Endometrial microvascular endothelial cells (primary cell): ENCODE measurements around the gene ERGIC1. TPM values are rescaled to one million over a fixed set of nuclear protein-coding genes. Genes with fewer than 3 reads are reported as not detected.
"Not testable (repeated sequence)": the region's sequence is repeated elsewhere in the genome, so short reads cannot be mapped to it uniquely, and the experiment has no call there.

Experiments used
- in situ Hi-C: cut with HindIII; loops from 2 replicates; pipeline ENCODE4 v1.10.0; 2017; ENCODE audit warnings: low sequenced_read_pairs, low pct_unique_long_range_greater_than_20kb; ENCODE audit errors: inconsistent ontology term
- total RNA-seq: library from RNA; depleted of rRNA; stranded (reverse); fragments of >200 nt; gene quantifications from one replicate; pipeline ENCODE4 v1.2.3, GENCODE V29; 2015; ENCODE audit errors: inconsistent ontology term

ERGIC1 gene
- 129 TPM for total RNA-seq

GRCh38 chr5:172833686-172834414, at the start of gene ERGIC1:
Gene ERGIC1 (plus strand): TSS chr5:172834251. CDS start chr5:172834414, 163 bp downstream.
- in situ Hi-C loops = no loop called here

- in situ Hi-C loops = no loop called here
These were observed 48.5 kb upstream of the ERGIC1 start for GRCh38 chr5:172785429-172786088.

DNA sequence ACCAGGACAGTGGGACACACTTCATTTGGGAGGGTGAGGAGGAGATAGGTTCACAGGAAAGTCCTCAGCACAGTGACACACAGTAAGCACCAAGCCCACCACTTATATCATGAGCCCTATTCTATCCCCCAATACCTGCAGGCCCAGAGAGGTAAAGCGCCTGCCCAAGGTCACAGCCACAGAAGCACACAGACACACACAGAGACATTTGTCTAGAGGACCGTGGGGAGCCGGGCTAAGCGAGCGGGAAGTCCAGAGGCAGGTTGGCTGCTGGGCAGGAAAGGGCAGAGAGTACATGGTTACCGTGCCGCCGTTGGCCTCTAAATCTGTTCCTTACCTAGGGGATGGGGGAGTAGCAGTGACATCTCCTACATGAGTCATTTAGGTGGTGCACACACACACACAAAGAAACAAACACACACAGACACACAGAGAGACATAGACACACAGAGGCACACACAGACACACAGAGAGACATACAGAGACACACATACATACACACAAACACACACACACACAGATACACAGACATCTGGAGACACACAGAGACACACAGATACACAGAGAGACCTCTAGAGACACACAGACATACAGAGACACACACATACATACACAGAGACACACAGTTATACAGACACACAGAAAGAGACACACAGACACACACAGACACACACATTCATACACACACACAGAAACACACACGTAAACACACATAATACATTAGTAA, 47.2 kb upstream of the ERGIC1 start:
- in situ Hi-C loops = no loop called here

GRCh38 chr5:172787538-172787937, 46.5 kb upstream of the ERGIC1 start:
- in situ Hi-C loops = not testable (repeated sequence)

DNA sequence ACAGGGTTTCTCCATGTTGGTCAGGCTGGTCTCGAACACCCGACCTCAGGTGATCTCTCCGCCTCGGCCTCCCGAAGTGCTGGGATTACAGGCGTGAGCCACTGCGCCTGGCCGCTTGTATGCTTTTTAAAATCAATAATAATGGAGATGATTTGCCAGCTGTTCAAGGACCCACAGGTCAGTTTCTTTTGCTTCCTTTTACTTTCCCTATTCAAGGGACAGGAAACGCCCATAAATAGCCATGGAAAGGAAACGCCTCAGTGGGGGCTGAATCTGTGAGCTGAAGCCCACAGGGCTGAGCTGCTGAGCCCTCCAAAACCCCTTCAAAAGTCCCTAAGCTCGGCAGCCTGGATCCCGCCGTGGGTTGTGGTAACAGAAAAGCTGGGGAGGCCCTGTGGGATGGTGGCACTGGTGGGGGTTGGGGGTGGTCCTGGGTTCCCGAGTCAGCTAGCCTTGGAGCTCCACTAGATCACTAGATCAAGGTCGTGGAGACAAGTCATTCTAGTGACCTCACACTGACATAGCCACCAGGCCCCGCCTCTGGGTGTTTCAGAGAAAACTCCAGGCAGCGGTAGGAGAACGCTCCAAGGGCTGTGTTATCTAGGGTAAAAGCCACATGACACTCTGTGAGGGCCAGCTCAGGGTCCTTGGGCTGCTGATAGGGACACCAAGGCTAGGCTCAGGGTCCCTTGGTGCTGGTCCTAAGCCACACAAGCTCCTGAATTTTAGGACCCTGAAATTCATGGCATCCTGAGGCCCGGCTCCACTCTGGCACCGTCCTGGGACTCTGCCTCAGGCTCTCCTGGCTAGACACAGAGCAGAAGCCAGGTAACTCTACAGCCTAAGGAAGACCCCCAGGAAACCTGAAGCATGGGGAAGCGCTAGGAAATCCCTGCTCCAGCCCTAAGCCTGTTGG, 45.0 kb upstream of the ERGIC1 start:
- in situ Hi-C loops = no loop called here

DNA sequence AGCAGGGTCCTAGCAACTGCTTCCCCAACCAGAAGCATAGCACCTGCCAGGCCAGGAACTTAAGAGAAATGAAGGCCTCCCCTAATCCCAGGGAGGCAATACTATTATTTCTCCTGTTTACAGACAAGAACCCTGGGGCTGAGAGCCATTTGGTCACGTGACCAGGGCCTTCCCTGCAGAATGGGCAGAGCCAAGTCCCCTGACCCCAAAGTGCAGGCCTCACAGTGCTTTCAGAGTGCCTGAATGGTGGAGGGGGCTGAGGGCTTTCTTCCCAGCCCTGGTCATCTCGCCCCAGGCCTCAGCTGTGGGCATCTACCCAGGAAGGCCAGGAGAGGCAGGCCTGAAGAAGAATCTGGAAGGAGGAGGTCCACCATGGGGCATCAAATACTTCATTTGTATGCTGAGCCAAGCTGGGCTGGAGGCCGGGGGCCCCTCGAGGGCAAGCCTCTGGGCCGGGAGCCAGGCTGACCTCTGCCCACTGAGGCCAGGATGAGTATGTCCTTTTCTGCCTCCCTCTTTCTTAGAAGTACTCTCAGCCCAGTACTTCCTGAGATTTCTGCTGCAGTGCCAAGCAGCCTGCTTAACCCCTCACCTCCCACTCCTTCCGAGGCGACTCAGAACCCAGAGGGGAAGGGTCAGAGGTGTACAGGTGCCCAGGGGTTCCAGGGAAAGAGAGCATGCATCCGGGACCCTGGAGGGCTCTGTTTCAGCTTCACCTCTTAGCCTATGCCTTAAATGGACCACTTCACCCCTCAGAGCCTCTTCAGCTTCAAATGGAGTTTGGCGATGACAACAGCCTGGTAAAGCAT, 44.2 kb upstream of the ERGIC1 start:
- in situ Hi-C loops = no loop called here

GRCh38 chr5:172790496-172790889, 43.6 kb upstream of the ERGIC1 start:
- in situ Hi-C loops = no loop called here

- in situ Hi-C loops = no loop called here
These were observed 42.8 kb upstream of the ERGIC1 start for GRCh38 chr5:172791286-172791685.

DNA sequence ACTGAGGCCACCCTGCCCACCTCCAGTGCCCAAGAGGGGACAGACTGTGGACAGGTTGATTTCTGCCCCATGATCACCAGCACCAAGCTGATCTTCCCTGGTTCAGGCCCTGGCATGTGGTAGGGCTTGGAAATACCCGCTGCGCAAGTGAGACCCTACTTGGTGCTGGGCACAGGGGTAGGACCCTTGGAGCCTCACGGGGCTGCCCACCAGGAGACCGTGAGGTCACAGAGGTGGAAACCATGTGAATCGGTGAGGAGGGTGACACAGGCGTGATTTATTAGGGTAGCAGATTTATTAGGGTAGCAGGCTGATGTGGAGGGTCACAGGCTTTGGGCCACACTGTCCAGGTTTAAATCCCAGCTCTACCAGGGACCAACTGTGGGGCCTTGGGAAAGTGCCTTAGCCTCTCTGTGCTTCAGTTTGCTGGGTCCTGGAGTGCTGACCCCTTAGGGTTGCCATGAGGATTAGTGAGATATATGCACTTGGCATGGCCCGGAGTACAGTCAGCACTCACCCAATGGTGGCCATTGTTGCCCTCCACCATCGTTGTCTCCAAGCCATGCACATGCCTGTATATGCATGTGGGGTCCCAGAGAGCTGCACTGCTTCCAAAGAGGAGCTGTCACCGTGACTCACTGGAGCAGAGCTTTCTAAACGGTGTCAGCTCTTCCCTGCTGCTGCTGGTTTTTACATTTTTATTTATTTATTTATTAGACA, 42.2 kb upstream of the ERGIC1 start:
- in situ Hi-C loops = no loop called here

- in situ Hi-C loops = no loop called here
These were observed 41.1 kb upstream of the ERGIC1 start for GRCh38 chr5:172792701-172793570.

DNA sequence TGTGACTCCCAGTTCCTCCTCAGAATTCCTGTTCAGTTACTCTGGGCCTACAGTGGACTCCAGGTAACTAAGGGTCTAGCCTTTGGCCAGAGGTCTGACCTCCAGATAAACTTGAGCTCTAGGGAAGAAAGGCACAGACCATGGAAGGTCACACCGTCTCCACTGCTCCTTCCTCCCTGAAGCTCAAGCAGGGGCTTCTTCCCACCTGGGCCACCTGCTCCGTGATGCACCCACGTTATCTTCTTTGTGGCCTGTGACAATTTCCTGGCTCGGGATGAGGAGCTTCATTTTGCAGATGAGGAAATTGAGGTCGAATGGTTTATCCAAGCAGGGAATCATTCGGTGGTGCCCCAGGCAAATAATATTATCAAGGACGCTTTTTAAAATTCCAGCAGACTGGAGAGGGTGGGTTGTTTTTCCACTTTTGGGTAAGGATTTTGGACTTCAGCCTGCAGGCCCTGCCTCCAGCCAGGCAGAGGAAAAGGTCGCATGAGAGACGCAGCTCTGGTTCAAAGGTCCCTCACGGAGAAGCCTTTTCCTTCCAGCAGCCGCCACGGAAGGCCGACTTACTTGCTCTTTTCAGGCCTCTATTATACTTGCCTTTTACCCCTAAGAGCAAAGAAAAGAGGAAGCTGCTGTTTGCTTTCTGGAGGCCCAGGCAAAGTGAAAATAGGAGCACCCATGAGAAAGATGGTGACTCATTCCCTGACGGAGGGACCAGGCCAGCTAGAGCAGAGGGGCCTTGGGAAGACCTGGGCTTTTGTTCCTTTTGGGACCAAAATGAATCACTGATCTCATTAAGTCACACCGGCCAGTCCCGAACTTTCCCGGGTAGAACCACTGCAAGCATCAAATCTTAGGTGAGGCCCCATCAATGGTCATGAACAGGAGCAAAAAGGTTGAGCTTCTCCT, 40.2 kb upstream of the ERGIC1 start:
- in situ Hi-C loops = no loop called here

DNA sequence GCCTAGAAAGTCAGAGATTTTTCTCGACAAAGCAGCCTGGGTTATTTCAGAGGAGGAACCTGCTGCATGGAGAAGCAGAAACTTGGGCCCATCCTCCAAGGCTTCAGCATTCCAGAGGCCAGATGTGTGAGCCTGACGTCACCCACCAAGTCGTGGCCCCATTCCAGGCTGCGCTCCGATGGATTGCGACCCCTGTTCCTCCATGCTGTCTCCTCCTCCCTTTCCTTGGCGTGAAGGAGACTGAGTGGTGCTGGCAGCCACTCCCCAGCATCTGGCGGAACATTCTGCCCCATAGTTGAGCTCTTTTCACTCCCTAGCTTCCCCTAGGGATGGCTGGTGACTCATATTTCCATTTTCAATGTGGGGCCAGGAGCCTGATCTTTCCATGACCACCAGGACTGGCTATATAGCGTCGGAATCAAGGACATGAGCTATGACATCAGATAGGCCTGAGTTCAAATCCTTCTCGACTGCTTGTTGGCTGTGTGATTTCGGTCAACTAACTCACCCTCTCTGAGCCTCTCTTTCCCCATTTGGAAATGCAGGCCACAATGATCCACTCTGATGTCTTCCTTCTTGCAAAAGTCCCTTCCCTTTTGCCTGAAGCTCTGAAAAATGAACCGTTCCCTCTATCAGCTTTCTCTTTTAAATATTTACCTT, 38.6 kb upstream of the ERGIC1 start:
- in situ Hi-C loops = no loop called here

- in situ Hi-C loops = no loop called here
These were observed 37.7 kb upstream of the ERGIC1 start for GRCh38 chr5:172796306-172796705.

- in situ Hi-C loops = no loop called here
These were observed 36.3 kb upstream of the ERGIC1 start for GRCh38 chr5:172797771-172798191.
